Neutrophil (primary cell): ENCODE data around the gene CCDC171.

Experiments
- H3K27ac ChIP-seq: fragments of 200-600 bp; sonication (generic); 2 replicates; pipeline ENCODE4 v1.5.1; 2016; ENCODE audit warnings: mild to moderate bottlenecking, moderate library complexity
- H3K27me3 ChIP-seq: fragments of 200-600 bp; sonication (generic); 2 replicates; pipeline ENCODE4 v1.6.0; 2016; ENCODE audit warnings: mild to moderate bottlenecking
- H3K36me3 ChIP-seq: fragments of 200-600 bp; sonication (generic); 2 replicates; pipeline ENCODE4 v1.5.1; 2017
- H3K4me1 ChIP-seq, 2 experiments: fragments of 200-600 bp in 1 of 2; sonication (generic) in 1 of 2; 1 replicate in 1 of 2; 2 replicates in 1 of 2; pipeline versions ENCODE4 v1.5.1 to v1.6.1; 2013 to 2016; ENCODE audit warnings: low read depth in 1 of 2, low read length in 1 of 2, mild to moderate bottlenecking in 1 of 2, moderate library complexity in 1 of 2; ENCODE audit not compliant: control insufficient read depth in 1 of 2, insufficient read depth in 1 of 2
- H3K4me3 ChIP-seq, 2 experiments: fragments of 200-600 bp in 1 of 2; sonication (generic) in 1 of 2; 1 replicate in 1 of 2; 2 replicates in 1 of 2; pipeline ENCODE4 v1.5.1; 2013 to 2016; ENCODE audit warnings: low read depth in 1 of 2, low read length in 1 of 2, mild to moderate bottlenecking in 1 of 2, moderate library complexity in 1 of 2
- H3K9me3 ChIP-seq: fragments of 200-600 bp; sonication (generic); 2 replicates; pipeline ENCODE4 v1.5.1; 2016
- TF ChIP-seq, protein P1 (sequence below): fragments of 200-600 bp; sonication (generic); IDR thresholded peaks from 2 replicates; pipeline ENCODE4 v1.5.1; 2016; ENCODE audit warnings: antibody characterized with exemption

CCDC171 gene

DNA sequence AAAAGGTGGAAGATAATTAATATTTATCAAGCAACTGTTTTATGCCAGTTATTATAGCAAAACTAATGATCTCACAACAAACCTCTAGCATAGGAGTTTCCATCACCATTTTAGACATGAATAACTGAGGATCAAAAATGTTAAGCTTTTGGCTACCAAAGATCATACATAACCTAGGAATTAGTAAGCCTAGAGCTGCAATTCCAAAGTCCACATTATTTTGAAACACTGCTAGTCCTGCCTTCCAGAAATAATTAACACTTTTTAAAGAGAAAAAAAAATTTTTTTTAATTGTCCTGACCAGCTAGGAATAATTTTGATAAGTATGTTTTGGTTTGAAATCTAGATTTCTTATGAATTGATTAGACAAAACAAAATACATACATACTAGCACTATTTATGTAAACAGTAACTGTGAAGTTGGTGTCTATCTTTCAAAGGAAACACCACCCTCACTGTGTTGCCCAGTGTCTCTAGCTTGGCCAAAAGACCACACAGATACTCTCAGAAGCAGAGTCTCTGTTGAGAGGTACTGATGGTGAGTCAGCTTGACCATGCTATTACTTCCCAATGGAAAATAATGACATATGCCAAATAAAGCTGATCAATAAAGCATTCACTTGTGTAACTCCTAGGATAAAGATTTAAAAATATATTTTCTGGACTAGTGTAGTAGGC, 422.4 kb downstream of the CCDC171 start:
- H3K27ac ChIP-seq, result no peak overlapping the region
- no peaks in the 10 kb centered on the region for H3K36me3 ChIP-seq
- H3K4me3 ChIP-seq, result no peak overlapping the region
- no peaks in the 10 kb centered on the region for H3K9me3 ChIP-seq
- no peaks in the 10 kb centered on the region for H3K4me1 ChIP-seq
- no peaks in the 10 kb centered on the region for H3K27me3 ChIP-seq
- TF ChIP-seq, protein P1, sequence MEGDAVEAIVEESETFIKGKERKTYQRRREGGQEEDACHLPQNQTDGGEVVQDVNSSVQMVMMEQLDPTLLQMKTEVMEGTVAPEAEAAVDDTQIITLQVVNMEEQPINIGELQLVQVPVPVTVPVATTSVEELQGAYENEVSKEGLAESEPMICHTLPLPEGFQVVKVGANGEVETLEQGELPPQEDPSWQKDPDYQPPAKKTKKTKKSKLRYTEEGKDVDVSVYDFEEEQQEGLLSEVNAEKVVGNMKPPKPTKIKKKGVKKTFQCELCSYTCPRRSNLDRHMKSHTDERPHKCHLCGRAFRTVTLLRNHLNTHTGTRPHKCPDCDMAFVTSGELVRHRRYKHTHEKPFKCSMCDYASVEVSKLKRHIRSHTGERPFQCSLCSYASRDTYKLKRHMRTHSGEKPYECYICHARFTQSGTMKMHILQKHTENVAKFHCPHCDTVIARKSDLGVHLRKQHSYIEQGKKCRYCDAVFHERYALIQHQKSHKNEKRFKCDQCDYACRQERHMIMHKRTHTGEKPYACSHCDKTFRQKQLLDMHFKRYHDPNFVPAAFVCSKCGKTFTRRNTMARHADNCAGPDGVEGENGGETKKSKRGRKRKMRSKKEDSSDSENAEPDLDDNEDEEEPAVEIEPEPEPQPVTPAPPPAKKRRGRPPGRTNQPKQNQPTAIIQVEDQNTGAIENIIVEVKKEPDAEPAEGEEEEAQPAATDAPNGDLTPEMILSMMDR, result no peak

DNA sequence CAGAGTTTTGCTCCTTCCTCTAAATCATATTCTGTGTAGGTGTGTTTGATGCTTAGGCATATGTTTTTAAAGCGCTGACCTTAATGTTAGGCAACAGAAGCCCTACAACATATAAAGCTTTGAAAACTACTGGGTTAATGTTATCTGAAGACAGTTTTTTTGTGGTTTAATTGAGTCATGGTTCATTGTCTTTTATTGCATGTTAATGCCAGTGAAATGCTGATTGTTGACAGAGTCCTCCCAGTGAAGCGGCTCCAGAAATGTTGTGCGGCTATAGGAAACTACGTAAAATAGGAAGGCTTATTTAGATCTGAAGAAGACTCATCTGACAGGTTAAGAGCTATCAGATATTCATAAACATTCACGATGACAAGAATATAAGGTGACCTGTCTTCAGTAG, 424.6 kb downstream of the CCDC171 start:
- Histone ChIP-seq H3K9me3 (no peaks in the 10 kb centered on the region), H3K27ac (no peak overlapping the region), H3K36me3 (no peaks in the 10 kb centered on the region), H3K27me3 (no peaks in the 10 kb centered on the region), H3K4me3 (no peak overlapping the region), H3K4me1 (no peaks in the 10 kb centered on the region)
- TF ChIP-seq, protein P1, result no peak

DNA sequence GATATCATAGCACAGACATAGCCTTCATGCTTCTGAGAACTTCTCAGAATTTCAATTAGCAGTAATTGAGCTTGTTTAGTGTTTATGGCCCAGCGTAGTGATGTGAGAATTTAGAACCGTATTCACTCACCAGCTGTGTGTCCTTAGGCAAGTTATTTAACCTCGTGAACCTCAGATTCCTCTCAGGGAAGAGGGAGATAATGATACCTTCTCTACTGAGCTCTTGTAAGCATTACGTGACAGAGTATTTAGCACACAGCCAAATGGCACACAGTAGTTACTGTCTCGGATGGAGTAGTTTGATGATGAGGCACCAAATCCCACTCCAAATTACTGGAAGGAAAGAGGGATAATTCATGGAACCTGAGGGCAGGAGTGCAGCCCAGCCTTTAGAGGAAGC, 429.3 kb downstream of the CCDC171 start:
- TF ChIP-seq, protein P1, result no peak
- H3K27me3 ChIP-seq, result no peaks in the 10 kb centered on the region
- H3K4me1 ChIP-seq, result no peaks in the 10 kb centered on the region
- H3K9me3 ChIP-seq, result no peaks in the 10 kb centered on the region
- H3K27ac ChIP-seq, result no peak overlapping the region
- H3K4me3 ChIP-seq, result no peak overlapping the region
- H3K36me3 ChIP-seq, result no peaks in the 10 kb centered on the region

DNA sequence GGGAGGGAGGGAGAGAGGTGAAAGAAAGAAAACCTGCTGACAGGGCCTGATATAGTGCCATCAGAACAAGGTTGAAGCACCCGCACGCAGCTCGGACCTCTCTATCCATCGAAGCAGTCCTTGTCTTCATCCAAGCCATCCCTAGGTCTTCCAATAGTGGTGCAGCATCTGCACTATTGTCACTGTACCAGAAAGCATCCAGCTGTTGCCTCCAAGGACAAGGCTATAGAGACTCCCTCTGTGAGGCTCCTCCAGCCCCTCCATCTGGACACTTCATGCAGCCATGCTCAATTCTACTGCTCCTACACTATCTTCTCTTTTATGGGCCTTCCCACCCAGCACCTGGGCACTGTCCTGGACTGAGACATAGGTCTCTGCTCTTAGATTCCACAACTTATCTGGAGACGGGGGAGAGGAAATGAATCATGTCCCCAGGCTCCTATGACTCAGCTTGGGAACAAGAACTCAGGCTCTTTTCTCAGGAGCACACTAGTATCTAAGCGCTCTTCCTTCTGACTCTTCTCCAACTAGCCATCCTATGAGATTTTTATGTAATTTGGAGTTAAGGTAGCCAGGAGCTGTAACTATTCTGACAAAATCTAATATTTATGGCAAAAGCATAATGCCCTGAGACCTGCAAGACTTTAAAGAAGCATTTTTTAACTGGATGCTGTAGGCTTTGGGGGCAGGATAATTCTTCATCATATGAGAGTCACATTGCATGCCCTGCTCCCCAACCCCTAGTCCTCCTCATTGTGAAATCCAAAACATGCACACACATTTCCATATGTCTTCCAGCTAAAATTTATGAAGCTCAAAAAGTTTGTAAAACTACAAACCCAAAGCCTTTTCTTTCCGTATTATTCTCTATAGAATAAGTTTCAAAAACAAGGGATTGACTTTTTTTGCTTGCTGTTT, 446.8 kb downstream of the CCDC171 start:
- H3K27ac ChIP-seq, result no peak overlapping the region
- no peaks in the 10 kb centered on the region for H3K4me1 ChIP-seq
- no peaks in the 10 kb centered on the region for H3K36me3 ChIP-seq
- H3K9me3 ChIP-seq, result no peaks in the 10 kb centered on the region
- H3K4me3 ChIP-seq, result no peak overlapping the region
- no peaks in the 10 kb centered on the region for H3K27me3 ChIP-seq
- TF ChIP-seq, protein P1, result no peak

DNA sequence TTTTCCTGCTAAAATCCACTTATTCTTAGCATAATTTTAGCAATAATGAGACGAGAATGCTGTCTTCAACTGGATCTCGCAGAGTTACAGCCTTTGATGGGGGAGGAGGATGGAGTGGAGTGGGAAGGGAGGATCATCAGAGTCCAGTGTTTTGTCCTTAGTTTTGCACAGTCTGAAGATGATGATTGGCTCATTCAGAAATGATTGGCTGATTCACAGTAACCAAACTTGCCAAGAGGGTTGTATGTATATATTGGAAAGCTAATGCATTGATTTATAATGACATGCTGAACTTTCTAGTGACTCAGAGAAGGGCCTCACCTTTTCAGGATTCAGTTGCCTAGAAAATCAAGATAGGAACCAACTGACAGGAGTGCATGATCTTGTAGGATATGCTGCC, 448.0 kb downstream of the CCDC171 start:
- TF ChIP-seq, protein P1, result no peak
- H3K4me3 ChIP-seq, result no peak overlapping the region
- H3K36me3 ChIP-seq, result no peaks in the 10 kb centered on the region
- H3K4me1 ChIP-seq, result no peaks in the 10 kb centered on the region
- H3K9me3 ChIP-seq, result no peaks in the 10 kb centered on the region
- H3K27me3 ChIP-seq, result no peaks in the 10 kb centered on the region
- no peak overlapping the region for H3K27ac ChIP-seq
